Spleen (tissue), 11 donors: Measurements from ENCODE around the gene KCNMB2. TPM values are rescaled to one million over a fixed set of nuclear protein-coding genes. Genes with fewer than 3 reads are reported as not detected.

Source experiments
- DNase-seq: peaks from one replicate; pipeline ENCODE4 v3.0.0-alpha.2; 2020
- H3K27ac ChIP-seq, 8 donors: fragments of 200-600 bp; sonication (generic) in 7 of 8; 1 replicate in 4 of 8; 2 replicates in 4 of 8; pipeline versions ENCODE4 v1.5.0 to v1.8.0; 2016 to 2021; ENCODE audit warnings: inconsistent platforms in 4 of 8, mild to moderate bottlenecking in 4 of 8, moderate library complexity in 1 of 8
- H3K27me3 ChIP-seq, 7 donors: fragments of 200-600 bp; sonication (generic) in 6 of 7; replicated peaks in 1 of 7; 1 replicate in 4 of 7; 2 replicates in 3 of 7; pipeline versions ENCODE4 v1.5.0 to v1.8.0; 2016 to 2021; ENCODE audit warnings: inconsistent platforms in 3 of 7, mild to moderate bottlenecking in 1 of 7
- H3K36me3 ChIP-seq, 6 donors: fragments of 200-600 bp; sonication (generic) in 5 of 6; 1 replicate in 4 of 6; 2 replicates in 2 of 6; pipeline versions ENCODE4 v1.5.0 to v1.8.0; 2016 to 2021; ENCODE audit warnings: inconsistent platforms in 2 of 6
- H3K4me1 ChIP-seq, 6 donors: fragments of 200-600 bp; sonication (generic) in 5 of 6; 1 replicate in 3 of 6; 2 replicates in 3 of 6; pipeline versions ENCODE4 v1.5.0 to v1.8.0; 2016 to 2021; ENCODE audit warnings: inconsistent platforms in 3 of 6
- H3K4me3 ChIP-seq, 8 donors: fragments of 200-600 bp; sonication (generic) in 7 of 8; 1 replicate in 4 of 8; 2 replicates in 4 of 8; pipeline versions ENCODE4 v1.5.0 to v1.8.0; 2016 to 2021; ENCODE audit warnings: inconsistent platforms in 4 of 8, mild to moderate bottlenecking in 4 of 8, moderate library complexity in 2 of 8
- H3K9me3 ChIP-seq, 8 donors: fragments of 200-600 bp; sonication (generic) in 7 of 8; 1 replicate in 4 of 8; 2 replicates in 4 of 8; pipeline versions ENCODE4 v1.5.0 to v1.8.0; 2016 to 2021; ENCODE audit warnings: inconsistent platforms in 4 of 8
- POLR2A ChIP-seq, 3 donors: fragments of 450-650 bp; IDR thresholded peaks; one replicate each; pipeline ENCODE4 v1.5.1; 2017; ENCODE audit warnings: antibody characterized with exemption in 3 of 3, mild to moderate bottlenecking in 1 of 3
- POLR2AphosphoS5 ChIP-seq, 3 donors: sonication (generic); formaldehyde crosslinking; IDR thresholded peaks; one replicate each; pipeline ENCODE4 v1.5.1; 2017; ENCODE audit warnings: antibody characterized with exemption in 3 of 3
- WGBS, 5 donors: extraction: QIAGEN DNeasy Blood & Tissue Kit in 3 of 5; methylation state at CpG; one replicate each; pipeline versions ENCODE4 v1.1.5 to v1.1.7; 2013 to 2018; 5-methylcytosine and 5-hydroxymethylcytosine counted together
- intact Hi-C: fragments of 100-400 bp; cut with DNase I; formaldehyde crosslinking; loops from one replicate; pipeline ENCODE4 v1.15.0; 2023; ENCODE audit warnings: low total_unique reads
- polyA plus RNA-seq, 3 donors: library from polyadenylated mRNA; stranded (reverse); fragments of 200-250 nt; gene quantifications; one replicate each; pipeline ENCODE4 v1.2.1, GENCODE V29; 2013
- total RNA-seq, 7 donors: library from RNA; depleted of rRNA in 3 of 7; stranded (reverse); fragments of >200 nt in 3 of 7; fragmentation: NEBNext Ultra II Directional in 4 of 7; extraction: Animal tissue kit (Norgen Biotek cat#: 25700) in 4 of 7; gene quantifications; one replicate each; pipeline versions ENCODE4 v1.1.0 to v1.2.1, GENCODE V29; 2016 to 2021
- TF ChIP-seq, protein P1 (sequence below), 11 experiments: fragments of 200-600 bp in 7 of 11; fragments of 450-650 bp in 4 of 11; sonication (generic) in 4 of 11; IDR thresholded peaks in 8 of 11; conservative IDR thresholded peaks in 3 of 11; 1 replicate in 7 of 11; 2 replicates in 4 of 11; pipeline versions ENCODE4 v1.4.0 to v1.8.0; 2016 to 2021; ENCODE audit warnings: antibody characterized with exemption in 11 of 11, inconsistent platforms in 4 of 11, mild to moderate bottlenecking in 1 of 11
- donor health status: healthy with polysubstance abuse.
- donor health status: DM: no; HTN: no; CAD: no; lungs with moderate emphysema.
- donor health status: DM: no; HTN: no; CAD: no.
- donor health status: Bipolar disorder and iron deficiency.
- donor health status: healthy.
- donor health status: DM: no; HTN: no; CAD: no.
- donor health status: DM: yes; HTN: yes; CAD: no.

Gene KCNMB2
- total and polyA plus RNA-seq, 10 donors = 0.03 to 0.70 (median 0.66) TPM; not detected in 5

DNA sequence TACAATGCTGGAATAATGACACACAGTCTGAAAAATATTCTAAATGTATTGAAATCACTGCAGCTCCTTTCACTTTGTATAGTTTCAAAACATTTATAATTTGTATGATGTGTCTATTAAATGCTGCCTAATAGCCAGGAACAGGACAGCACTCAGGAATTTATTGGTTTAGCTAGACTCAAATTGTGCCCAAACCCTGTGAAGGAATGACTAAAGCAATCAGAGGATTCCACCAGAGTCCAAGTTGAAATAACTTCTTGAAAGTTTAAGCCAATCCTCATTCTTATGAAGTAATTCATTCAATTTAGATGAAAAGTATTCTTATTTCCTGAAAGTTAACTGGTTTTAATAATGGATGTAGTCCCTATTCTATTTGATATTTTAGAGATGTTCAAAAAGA is 268.4 kb downstream of the KCNMB2 start:
- H3K4me3 ChIP-seq = no peak overlapping the region
- no peak overlapping the region for H3K27ac ChIP-seq
- H3K36me3 ChIP-seq = no peaks in the 10 kb centered on the region
- TF ChIP-seq, protein P1, sequence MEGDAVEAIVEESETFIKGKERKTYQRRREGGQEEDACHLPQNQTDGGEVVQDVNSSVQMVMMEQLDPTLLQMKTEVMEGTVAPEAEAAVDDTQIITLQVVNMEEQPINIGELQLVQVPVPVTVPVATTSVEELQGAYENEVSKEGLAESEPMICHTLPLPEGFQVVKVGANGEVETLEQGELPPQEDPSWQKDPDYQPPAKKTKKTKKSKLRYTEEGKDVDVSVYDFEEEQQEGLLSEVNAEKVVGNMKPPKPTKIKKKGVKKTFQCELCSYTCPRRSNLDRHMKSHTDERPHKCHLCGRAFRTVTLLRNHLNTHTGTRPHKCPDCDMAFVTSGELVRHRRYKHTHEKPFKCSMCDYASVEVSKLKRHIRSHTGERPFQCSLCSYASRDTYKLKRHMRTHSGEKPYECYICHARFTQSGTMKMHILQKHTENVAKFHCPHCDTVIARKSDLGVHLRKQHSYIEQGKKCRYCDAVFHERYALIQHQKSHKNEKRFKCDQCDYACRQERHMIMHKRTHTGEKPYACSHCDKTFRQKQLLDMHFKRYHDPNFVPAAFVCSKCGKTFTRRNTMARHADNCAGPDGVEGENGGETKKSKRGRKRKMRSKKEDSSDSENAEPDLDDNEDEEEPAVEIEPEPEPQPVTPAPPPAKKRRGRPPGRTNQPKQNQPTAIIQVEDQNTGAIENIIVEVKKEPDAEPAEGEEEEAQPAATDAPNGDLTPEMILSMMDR (IDR thresholded peaks at IDR 0.05 in 8 of 11, conservative IDR thresholded peaks at IDR 0.05 in 3 of 11) = no peak
- TF ChIP-seq POLR2AphosphoS5 (IDR thresholded peaks at IDR 0.05) (no peak), POLR2A (IDR thresholded peaks at IDR 0.05) (no peak)
- no peaks in the 10 kb centered on the region for H3K9me3 ChIP-seq
- intact Hi-C loops = no loop called here
- H3K27me3 ChIP-seq = no peaks in the 10 kb centered on the region
- no peak for DNase-seq
- no peaks in the 10 kb centered on the region for H3K4me1 ChIP-seq

DNA sequence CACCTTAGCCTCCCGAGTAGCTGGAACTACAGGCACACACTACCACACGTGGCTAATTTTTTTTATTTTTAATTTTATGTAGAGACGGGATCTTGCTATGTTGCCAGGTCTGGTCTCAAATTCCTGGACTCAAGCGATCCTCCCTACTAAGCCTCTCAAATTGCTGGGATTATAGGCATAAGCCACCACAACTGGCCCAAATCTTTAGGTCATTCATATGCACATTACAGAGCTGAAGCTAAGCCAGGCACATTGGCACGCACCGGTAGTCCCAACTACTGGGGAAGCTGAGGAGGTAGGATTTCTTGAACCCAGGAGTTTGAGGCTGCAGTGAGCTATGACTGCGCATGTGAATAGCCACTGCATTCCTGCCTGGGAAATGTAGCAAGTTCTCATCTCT is 269.5 kb downstream of the KCNMB2 start:
- Histone ChIP-seq H3K4me3 (no peak overlapping the region), H3K36me3 (no peaks in the 10 kb centered on the region), H3K4me1 (no peaks in the 10 kb centered on the region), H3K27ac (no peak overlapping the region), H3K27me3 (no peaks in the 10 kb centered on the region), H3K9me3 (no peaks in the 10 kb centered on the region)
- WGBS, 5 donors = 85 to 93% (median 90%) methylated on average over 7 of the region's 7 CpGs
- no peak for DNase-seq
- TF ChIP-seq, protein P1 (IDR thresholded peaks at IDR 0.05 in 8 of 11, conservative IDR thresholded peaks at IDR 0.05 in 3 of 11) = no peak
- TF ChIP-seq POLR2AphosphoS5 (IDR thresholded peaks at IDR 0.05) = no peak
- TF ChIP-seq POLR2A (IDR thresholded peaks at IDR 0.05) = no peak
- intact Hi-C loops = no loop called here

DNA sequence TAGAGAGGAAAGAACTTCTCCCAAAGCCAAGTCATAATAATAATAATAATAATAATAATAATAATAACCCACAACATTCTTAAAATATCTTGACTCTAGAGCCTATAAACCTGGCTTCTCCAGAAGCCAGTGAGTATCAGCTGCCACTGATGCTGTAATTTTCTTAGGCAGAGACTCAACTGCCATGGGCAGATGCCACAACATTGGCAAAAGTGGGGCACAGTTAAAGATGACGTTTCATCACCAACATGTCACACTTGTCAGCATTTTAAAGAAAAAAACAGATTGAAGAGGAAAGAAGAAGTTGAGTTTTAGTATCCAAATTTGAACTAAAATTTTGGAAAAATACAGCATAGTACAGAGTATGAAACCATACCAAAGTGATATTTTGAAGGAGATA is 270.4 kb downstream of the KCNMB2 start:
- DNase-seq = no peak
- WGBS, 5 donors = 72 to 84% (median 79%) methylated on average over 1 of the region's 1 CpG

DNA sequence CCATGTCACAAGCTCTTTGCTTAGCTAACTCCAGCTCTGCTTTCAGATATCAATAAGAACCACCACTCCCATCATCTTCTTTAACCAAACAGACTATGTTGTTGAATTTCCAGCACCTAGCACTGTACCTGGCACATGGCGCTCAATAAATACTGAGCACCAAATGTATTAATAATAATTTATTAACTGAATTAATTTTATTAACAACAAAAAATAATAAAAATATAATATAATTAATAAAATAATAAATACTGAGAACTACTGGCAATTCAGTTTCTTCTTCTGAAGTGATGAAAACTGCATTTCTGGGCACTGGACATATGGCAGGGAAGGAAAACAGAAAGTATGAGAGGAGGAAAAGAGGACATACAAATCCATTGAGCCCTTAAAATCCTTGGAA is 271.5 kb downstream of the KCNMB2 start:
- WGBS, 5 donors = 92 to 100% (median 96%) methylated on average over 1 of the region's 1 CpG
- Histone ChIP-seq H3K36me3 (no peaks in the 10 kb centered on the region), H3K27ac (no peak overlapping the region), H3K9me3 (no peaks in the 10 kb centered on the region), H3K4me1 (no peaks in the 10 kb centered on the region), H3K4me3 (no peak overlapping the region), H3K27me3 (no peaks in the 10 kb centered on the region)
- intact Hi-C loops = no loop called here
- no peak for DNase-seq
- TF ChIP-seq POLR2AphosphoS5 (IDR thresholded peaks at IDR 0.05) (no peak), POLR2A (IDR thresholded peaks at IDR 0.05) (no peak)
- TF ChIP-seq, protein P1 (IDR thresholded peaks at IDR 0.05 in 8 of 11, conservative IDR thresholded peaks at IDR 0.05 in 3 of 11) = no peak

More for the DNA sequence above, 270.4 kb downstream of the KCNMB2 start:
- TF ChIP-seq POLR2AphosphoS5 (IDR thresholded peaks at IDR 0.05) = no peak
- no peak for TF ChIP-seq POLR2A (IDR thresholded peaks at IDR 0.05)
- TF ChIP-seq, protein P1 (IDR thresholded peaks at IDR 0.05 in 8 of 11, conservative IDR thresholded peaks at IDR 0.05 in 3 of 11) = no peak
- H3K4me1 ChIP-seq = no peaks in the 10 kb centered on the region
- H3K36me3 ChIP-seq = no peaks in the 10 kb centered on the region
- H3K4me3 ChIP-seq = no peak overlapping the region
- H3K27ac ChIP-seq = no peak overlapping the region
- H3K9me3 ChIP-seq = no peaks in the 10 kb centered on the region
- intact Hi-C loops = no loop called here
- no peaks in the 10 kb centered on the region for H3K27me3 ChIP-seq
